WTC11 (cell line): ENCODE data around the gene CFAP221. TPM values are rescaled to one million over a fixed set of nuclear protein-coding genes. Genes with fewer than 3 reads are reported as not detected.

ENCODE experiments used
- ATAC-seq: fragments of 200-7000 bp; cut with Tn5 transposase; 2 replicates; pipeline ENCODE4 v1.10.0; 2021; ENCODE audit warnings: mild to moderate bottlenecking, moderate library complexity
- CTCF ChIA-PET: fragments of 300-600 bp; sonication (Branson Sonifier 250); formaldehyde crosslinking; loops from one replicate; lab custom pipeline; 2021; ENCODE audit warnings: antibody characterized with exemption; lab: Charles Lee
- POLR2A ChIA-PET: fragments of 350-600 bp; sonication (Branson Sonifier 250); formaldehyde crosslinking; loops from one replicate; lab custom pipeline; 2021; ENCODE audit warnings: antibody characterized with exemption; lab: Charles Lee
- DNase-seq: peaks from one replicate; pipeline ENCODE4 v3.0.0; 2021; ENCODE audit warnings: low spot score
- H3K27ac Mint-ChIP-seq: 2 replicates; pipeline ENCODE4 v1.8.0; 2021; ENCODE audit warnings: mixed read lengths
- H3K27me3 Mint-ChIP-seq: 2 replicates; pipeline ENCODE4 v1.8.0; 2021; ENCODE audit warnings: low read depth, mild to moderate bottlenecking, moderate library complexity, mixed read lengths
- H3K36me3 Mint-ChIP-seq: 2 replicates; pipeline ENCODE4 v1.8.0; 2021; ENCODE audit warnings: mixed read lengths
- H3K4me1 Mint-ChIP-seq: 2 replicates; pipeline ENCODE4 v1.8.0; 2022; ENCODE audit warnings: mixed read lengths
- H3K4me3 Mint-ChIP-seq: 2 replicates; pipeline ENCODE4 v1.8.0; 2021; ENCODE audit warnings: mild to moderate bottlenecking, moderate library complexity, mixed read lengths
- H3K9me3 Mint-ChIP-seq: 2 replicates; pipeline ENCODE4 v1.8.0; 2021; ENCODE audit warnings: mixed read lengths
- AR ChIP-seq: fragments of 250-450 bp; sonication (Bioruptor Pico); IDR thresholded peaks from 2 replicates; pipeline ENCODE4 v1.9.0; 2021; ENCODE audit warnings: mild to moderate bottlenecking
- CBFB ChIP-seq: sonication (generic); formaldehyde crosslinking; IDR thresholded peaks from 2 replicates; pipeline ENCODE4 v1.8.1; 2022; ENCODE audit warnings: mild to moderate bottlenecking, low read depth, missing genetic modification reagents
- CREM ChIP-seq: sonication (generic); formaldehyde crosslinking; IDR thresholded peaks from 2 replicates; pipeline ENCODE4 v1.8.1; 2022; ENCODE audit warnings: mild to moderate bottlenecking, missing genetic modification reagents, moderate library complexity
- ESRRA ChIP-seq: sonication (generic); formaldehyde crosslinking; IDR thresholded peaks from 2 replicates; pipeline ENCODE4 v1.8.1; 2022; ENCODE audit warnings: mild to moderate bottlenecking, missing genetic modification reagents, borderline replicate concordance
- IRF1 ChIP-seq: sonication (generic); formaldehyde crosslinking; IDR thresholded peaks from 2 replicates; pipeline ENCODE4 v1.8.0; 2023; ENCODE audit warnings: missing genetic modification reagents
- MLX ChIP-seq: sonication (generic); formaldehyde crosslinking; IDR thresholded peaks from 2 replicates; pipeline ENCODE4 v1.8.1; 2023; ENCODE audit warnings: mild to moderate bottlenecking, missing genetic modification reagents, moderate library complexity
- NFE2L1 ChIP-seq: sonication (generic); formaldehyde crosslinking; IDR thresholded peaks from 2 replicates; pipeline ENCODE4 v1.8.1; 2023; ENCODE audit warnings: missing genetic modification reagents
- OVOL2 ChIP-seq: fragments of 250-450 bp; sonication (Bioruptor Pico); IDR thresholded peaks from 2 replicates; pipeline ENCODE4 v1.9.0; 2021; ENCODE audit warnings: mild to moderate bottlenecking, borderline replicate concordance
- PRRX2 ChIP-seq: fragments of 250-450 bp; sonication (Bioruptor Pico); IDR thresholded peaks from 2 replicates; pipeline ENCODE4 v1.8.0; 2021; ENCODE audit warnings: mild to moderate bottlenecking
- RORB ChIP-seq: fragments of 250-450 bp; sonication (Bioruptor Pico); IDR thresholded peaks from 2 replicates; pipeline ENCODE4 v1.9.0; 2021; ENCODE audit warnings: mild to moderate bottlenecking
- SP1 ChIP-seq: sonication (generic); formaldehyde crosslinking; conservative IDR thresholded peaks from 2 replicates; pipeline ENCODE4 v1.8.1; 2022; ENCODE audit warnings: missing genetic modification reagents
- TCF7 ChIP-seq: sonication (generic); formaldehyde crosslinking; IDR thresholded peaks from 2 replicates; pipeline ENCODE4 v1.8.0; 2022; ENCODE audit warnings: mild to moderate bottlenecking, low read depth, missing genetic modification reagents, moderate library complexity
- TEAD4 ChIP-seq: sonication (generic); formaldehyde crosslinking; IDR thresholded peaks from 2 replicates; pipeline ENCODE4 v1.8.0; 2022; ENCODE audit warnings: mild to moderate bottlenecking, missing genetic modification reagents
- ZNF121 ChIP-seq: sonication (generic); formaldehyde crosslinking; IDR thresholded peaks from 2 replicates; pipeline ENCODE4 v1.8.0; 2023; ENCODE audit warnings: missing genetic modification reagents
- ZNF138 ChIP-seq: sonication (generic); formaldehyde crosslinking; conservative IDR thresholded peaks from 2 replicates; pipeline ENCODE4 v1.8.1; 2022; ENCODE audit warnings: mild to moderate bottlenecking, moderate library complexity, missing genetic modification reagents
- ZNF671 ChIP-seq: fragments of 250-450 bp; sonication (Bioruptor Pico); IDR thresholded peaks from 2 replicates; pipeline ENCODE4 v1.8.0; 2021; ENCODE audit warnings: mild to moderate bottlenecking
- total RNA-seq: library from RNA; stranded (reverse); gene quantifications from 3 replicates; pipeline ENCODE4 v1.2.3, GENCODE V29; 2021
- TF ChIP-seq, protein P1 (sequence below): sonication (generic); formaldehyde crosslinking; IDR thresholded peaks from 2 replicates; pipeline ENCODE4 v1.8.1; 2023; ENCODE audit warnings: mild to moderate bottlenecking, moderate library complexity, missing genetic modification reagents
- TF ChIP-seq, protein P2 (sequence below): sonication (generic); formaldehyde crosslinking; IDR thresholded peaks from 2 replicates; pipeline ENCODE4 v1.8.1; 2023; ENCODE audit warnings: mild to moderate bottlenecking, missing genetic modification reagents
- TF ChIP-seq, protein P3 (sequence below): sonication (generic); formaldehyde crosslinking; IDR thresholded peaks from 2 replicates; pipeline ENCODE4 v1.8.1; 2023; ENCODE audit warnings: mild to moderate bottlenecking, missing genetic modification reagents

CFAP221 gene
- total RNA-seq, 1 experiment from 2014 or later = 0.35 TPM

DNA sequence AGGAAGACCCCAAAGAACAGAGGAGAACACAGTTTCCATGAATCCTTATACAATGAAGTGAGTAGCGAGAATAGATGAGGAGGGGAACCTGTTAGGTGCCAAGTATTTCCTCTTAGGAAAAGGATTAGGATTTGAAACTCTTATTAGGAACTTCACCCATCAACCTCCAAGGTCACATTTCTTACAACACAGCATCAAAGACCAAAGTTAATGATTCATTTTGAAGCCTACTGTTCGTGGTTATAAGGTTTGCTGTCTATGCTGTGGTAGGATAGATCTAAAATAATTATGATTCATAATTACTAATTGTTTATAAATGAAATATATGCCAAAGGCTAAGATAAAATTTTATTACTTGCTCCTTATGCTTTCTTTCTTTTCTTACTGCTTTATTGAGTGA, 6.1 kb downstream of the CFAP221 start (continued):
- TF ChIP-seq SP1 (CRISPR knock-in tag) = no peak
- TF ChIP-seq NFE2L1 (CRISPR knock-in tag) = no peak
- no peak for TF ChIP-seq TCF7 (CRISPR knock-in tag)
- no peak for TF ChIP-seq MLX (CRISPR knock-in tag)

GRCh38 chr2:119550856-119551255, 6.6 kb downstream of the CFAP221 start:
- Mint-ChIP-seq H3K27ac (no peak overlapping the region), H3K4me3 (no peak overlapping the region), H3K9me3 (no peaks in the 10 kb centered on the region), H3K36me3 (no peaks in the 10 kb centered on the region), H3K4me1 (no peaks in the 10 kb centered on the region), H3K27me3 (peaks cover 15% of the 10 kb centered on the region)
- POLR2A ChIA-PET = no interaction called here
- no peak for DNase-seq
- ATAC-seq = no peak
- CTCF ChIA-PET = no interaction called here
- no peak for TF ChIP-seq ZNF671 (CRISPR knock-in tag)

DNA sequence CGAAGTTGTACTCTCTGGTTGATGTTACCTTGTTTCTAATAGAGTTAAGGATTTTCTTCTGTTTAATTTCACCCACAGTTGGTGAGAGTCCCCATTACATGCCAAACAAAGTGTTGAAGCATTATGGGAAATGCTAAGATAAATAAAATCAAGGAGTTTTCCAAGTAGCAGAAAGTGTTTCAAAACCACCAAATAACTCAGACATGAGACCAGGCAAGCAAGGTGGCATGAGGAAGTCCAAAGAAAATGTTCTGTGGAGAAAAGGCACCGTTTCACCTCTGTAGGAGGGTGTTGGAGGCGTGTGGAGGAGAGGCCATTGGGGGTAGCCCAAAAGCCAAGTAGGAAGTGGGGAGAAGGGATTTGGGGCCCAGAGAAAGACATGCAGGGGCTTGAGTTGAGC, 8.7 kb downstream of the CFAP221 start:
- peaks cover 5% of the 10 kb centered on the region; the same call in 1 of the 2 replicates for H3K27me3 Mint-ChIP-seq
- no peak overlapping the region for H3K4me3 Mint-ChIP-seq
- no peaks in the 10 kb centered on the region for H3K4me1 Mint-ChIP-seq
- TF ChIP-seq RORB (CRISPR knock-in tag) (no peak), ZNF138 (CRISPR knock-in tag) (no peak), PRRX2 (CRISPR knock-in tag) (no peak), AR (CRISPR knock-in tag) (no peak), NFE2L1 (CRISPR knock-in tag) (no peak), ESRRA (no peak), CREM (CRISPR knock-in tag) (no peak), IRF1 (CRISPR knock-in tag) (no peak), ZNF671 (CRISPR knock-in tag) (no peak), OVOL2 (no peak), ZNF121 (CRISPR knock-in tag) (no peak), CBFB (no peak), TEAD4 (CRISPR knock-in tag) (no peak)
- TF ChIP-seq, protein P1, sequence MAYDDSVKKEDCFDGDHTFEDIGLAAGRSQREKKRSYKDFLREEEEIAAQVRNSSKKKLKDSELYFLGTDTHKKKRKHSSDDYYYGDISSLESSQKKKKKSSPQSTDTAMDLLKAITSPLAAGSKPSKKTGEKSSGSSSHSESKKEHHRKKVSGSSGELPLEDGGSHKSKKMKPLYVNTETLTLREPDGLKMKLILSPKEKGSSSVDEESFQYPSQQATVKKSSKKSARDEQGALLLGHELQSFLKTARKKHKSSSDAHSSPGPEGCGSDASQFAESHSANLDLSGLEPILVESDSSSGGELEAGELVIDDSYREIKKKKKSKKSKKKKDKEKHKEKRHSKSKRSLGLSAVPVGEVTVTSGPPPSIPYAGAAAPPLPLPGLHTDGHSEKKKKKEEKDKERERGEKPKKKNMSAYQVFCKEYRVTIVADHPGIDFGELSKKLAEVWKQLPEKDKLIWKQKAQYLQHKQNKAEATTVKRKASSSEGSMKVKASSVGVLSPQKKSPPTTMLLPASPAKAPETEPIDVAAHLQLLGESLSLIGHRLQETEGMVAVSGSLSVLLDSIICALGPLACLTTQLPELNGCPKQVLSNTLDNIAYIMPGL (CRISPR knock-in tag) = no peak
- TF ChIP-seq, protein P2, sequence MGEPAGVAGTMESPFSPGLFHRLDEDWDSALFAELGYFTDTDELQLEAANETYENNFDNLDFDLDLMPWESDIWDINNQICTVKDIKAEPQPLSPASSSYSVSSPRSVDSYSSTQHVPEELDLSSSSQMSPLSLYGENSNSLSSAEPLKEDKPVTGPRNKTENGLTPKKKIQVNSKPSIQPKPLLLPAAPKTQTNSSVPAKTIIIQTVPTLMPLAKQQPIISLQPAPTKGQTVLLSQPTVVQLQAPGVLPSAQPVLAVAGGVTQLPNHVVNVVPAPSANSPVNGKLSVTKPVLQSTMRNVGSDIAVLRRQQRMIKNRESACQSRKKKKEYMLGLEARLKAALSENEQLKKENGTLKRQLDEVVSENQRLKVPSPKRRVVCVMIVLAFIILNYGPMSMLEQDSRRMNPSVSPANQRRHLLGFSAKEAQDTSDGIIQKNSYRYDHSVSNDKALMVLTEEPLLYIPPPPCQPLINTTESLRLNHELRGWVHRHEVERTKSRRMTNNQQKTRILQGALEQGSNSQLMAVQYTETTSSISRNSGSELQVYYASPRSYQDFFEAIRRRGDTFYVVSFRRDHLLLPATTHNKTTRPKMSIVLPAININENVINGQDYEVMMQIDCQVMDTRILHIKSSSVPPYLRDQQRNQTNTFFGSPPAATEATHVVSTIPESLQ (CRISPR knock-in tag) = no peak
- TF ChIP-seq, protein P3, sequence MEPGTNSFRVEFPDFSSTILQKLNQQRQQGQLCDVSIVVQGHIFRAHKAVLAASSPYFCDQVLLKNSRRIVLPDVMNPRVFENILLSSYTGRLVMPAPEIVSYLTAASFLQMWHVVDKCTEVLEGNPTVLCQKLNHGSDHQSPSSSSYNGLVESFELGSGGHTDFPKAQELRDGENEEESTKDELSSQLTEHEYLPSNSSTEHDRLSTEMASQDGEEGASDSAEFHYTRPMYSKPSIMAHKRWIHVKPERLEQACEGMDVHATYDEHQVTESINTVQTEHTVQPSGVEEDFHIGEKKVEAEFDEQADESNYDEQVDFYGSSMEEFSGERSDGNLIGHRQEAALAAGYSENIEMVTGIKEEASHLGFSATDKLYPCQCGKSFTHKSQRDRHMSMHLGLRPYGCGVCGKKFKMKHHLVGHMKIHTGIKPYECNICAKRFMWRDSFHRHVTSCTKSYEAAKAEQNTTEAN = no peak
- H3K27ac Mint-ChIP-seq = no peak overlapping the region
- DNase-seq (no peak), ATAC-seq (no peak)
- no peaks in the 10 kb centered on the region for H3K36me3 Mint-ChIP-seq
- no peaks in the 10 kb centered on the region for H3K9me3 Mint-ChIP-seq
- ChIA-PET CTCF (no interaction called here), POLR2A (no interaction called here)
